Fibroblast of lung (primary cell): ENCODE data around the gene OBSCN. TPM values are rescaled to one million over a fixed set of nuclear protein-coding genes. Genes with fewer than 3 reads are reported as not detected.

Experiments
- DNase-seq, 2 donors: peaks; one replicate each; pipeline versions ENCODE4 v3.0.0 to v3.0.0-alpha.2; 2010; ENCODE audit warnings: low read depth in 2 of 2
- H2AFZ ChIP-seq: 2 replicates; pipeline ENCODE4 v1.5.1; 2012; ENCODE audit warnings: low read length, control low read depth, inconsistent platforms
- H3K27ac ChIP-seq: 2 replicates; pipeline ENCODE4 v1.5.1; 2011; ENCODE audit warnings: low read length, control low read depth; ENCODE audit not compliant: insufficient read depth
- H3K27me3 ChIP-seq: 2 replicates; pipeline ENCODE4 v1.5.1; 2011; ENCODE audit warnings: mild to moderate bottlenecking, low read length; ENCODE audit not compliant: control insufficient read depth, insufficient read depth
- H3K36me3 ChIP-seq: 2 replicates; pipeline ENCODE4 v1.5.1; 2011; ENCODE audit warnings: low read length; ENCODE audit not compliant: control insufficient read depth, insufficient read depth
- H3K4me1 ChIP-seq: 2 replicates; pipeline ENCODE4 v1.5.1; 2011; ENCODE audit warnings: low read length; ENCODE audit not compliant: control insufficient read depth, insufficient read depth; ENCODE audit errors: extremely low read depth
- H3K4me2 ChIP-seq: 2 replicates; pipeline ENCODE4 v1.5.1; 2011; ENCODE audit warnings: low read length, control low read depth; ENCODE audit not compliant: insufficient read depth; ENCODE audit errors: extremely low read depth
- H3K4me3 ChIP-seq, 4 experiments: fragments of 200-600 bp in 1 of 4; sonication (generic) in 1 of 4; replicated peaks in 1 of 4; 2 replicates each; pipeline ENCODE4 v1.5.1; 2011 to 2016; ENCODE audit warnings: low read length in 4 of 4, low read depth in 3 of 4, mild to moderate bottlenecking in 3 of 4, control low read depth in 2 of 4, inconsistent platforms in 1 of 4, mixed read lengths in 1 of 4; ENCODE audit not compliant: insufficient read depth in 1 of 4; ENCODE audit errors: control extremely low read depth in 1 of 4
- H3K79me2 ChIP-seq: 2 replicates; pipeline ENCODE4 v1.5.1; 2012; ENCODE audit warnings: mild to moderate bottlenecking, low read length, inconsistent platforms; ENCODE audit not compliant: control insufficient read depth, insufficient read depth
- H3K9ac ChIP-seq: 2 replicates; pipeline ENCODE4 v1.5.1; 2011; ENCODE audit warnings: mild to moderate bottlenecking, low read length, control low read depth; ENCODE audit not compliant: insufficient read depth
- H3K9me3 ChIP-seq: 2 replicates; pipeline ENCODE4 v1.5.1; 2012; ENCODE audit warnings: low read depth, low read length; ENCODE audit not compliant: control insufficient read depth, insufficient read depth
- H4K20me1 ChIP-seq: 2 replicates; pipeline ENCODE4 v1.5.1; 2011; ENCODE audit warnings: low read length; ENCODE audit not compliant: control insufficient read depth, insufficient read depth; ENCODE audit errors: extremely low read depth
- CTCF ChIP-seq, 2 donors: IDR thresholded peaks in 1 of 2; conservative IDR thresholded peaks in 1 of 2; 1 replicate in 1 of 2; 2 replicates in 1 of 2; pipeline ENCODE4 v1.5.1; 2011 to 2012; ENCODE audit warnings: low read length in 2 of 2, control low read depth in 1 of 2, inconsistent platforms in 1 of 2, low read depth in 1 of 2, mild to moderate bottlenecking in 1 of 2
- EZH2 ChIP-seq: IDR thresholded peaks from 2 replicates; pipeline ENCODE4 v1.5.1; 2012; ENCODE audit warnings: low read length, control low read depth, mild to moderate bottlenecking; ENCODE audit errors: missing control alignments
- polyA plus RNA-seq, 2 donors: library from polyadenylated mRNA; depleted of rRNA in 1 of 2; stranded (reverse) in 1 of 2; unstranded in 1 of 2; fragments of >200 nt; gene quantifications; 2 replicates each; pipeline ENCODE4 v1.2.1, GENCODE V29; 2011 to 2012; ENCODE audit warnings: missing spikeins in 1 of 2
- total RNA-seq: library from RNA; depleted of rRNA; stranded (reverse); fragments of >200 nt; gene quantifications from 2 replicates; pipeline ENCODE4 v1.2.1, GENCODE V29; 2014

OBSCN gene
- total and polyA plus RNA-seq, 2 donors (not counting 1 experiment from before 2014, with no cell fraction given): 0.87 to 16.8 TPM

DNA sequence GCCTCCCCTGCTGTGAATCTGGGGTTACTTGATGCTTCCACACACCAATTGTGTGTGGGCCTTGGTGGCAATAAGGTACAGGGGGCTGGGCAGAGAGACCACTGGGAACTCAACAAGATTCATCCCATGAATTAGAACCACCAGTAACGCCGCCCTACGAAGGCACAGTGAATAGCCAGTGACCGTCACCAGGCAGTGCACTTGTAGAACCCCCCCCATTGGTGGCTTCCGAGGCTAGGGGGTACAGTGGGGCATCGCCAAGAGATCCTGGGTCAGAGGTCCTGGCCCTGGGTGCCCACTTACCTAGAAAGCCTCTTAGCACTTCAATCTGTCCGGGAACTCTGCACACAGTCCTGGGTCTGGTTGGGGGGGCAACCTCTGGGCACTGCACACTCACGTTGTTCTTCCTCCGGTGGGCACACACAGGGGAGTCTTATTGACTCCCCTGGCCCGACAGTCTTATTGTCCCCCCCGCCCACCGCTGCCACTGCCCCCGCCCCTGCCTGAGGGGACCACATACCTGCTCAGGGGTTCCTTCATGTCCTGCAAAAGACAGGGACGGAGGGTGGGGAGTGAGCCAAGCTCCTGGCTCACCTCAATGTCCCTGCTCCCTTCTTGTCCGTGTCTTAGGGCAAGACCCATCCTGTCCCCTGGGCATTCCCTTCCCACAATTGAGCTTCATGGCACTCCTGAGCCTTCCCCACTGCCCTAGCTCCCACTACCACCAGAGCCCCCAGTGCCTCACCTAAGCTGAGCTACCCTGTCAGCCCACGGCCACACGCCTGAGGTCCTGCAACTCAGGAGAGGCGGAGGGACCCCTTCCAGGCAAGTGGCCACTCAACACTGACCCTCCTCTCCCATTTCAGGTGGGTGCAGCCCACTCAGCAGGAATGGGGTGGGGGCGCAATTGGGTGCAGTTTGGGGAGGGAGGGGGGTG lies 201.3 kb downstream of the OBSCN start:
- Histone ChIP-seq H3K27ac (no peak overlapping the region), H3K79me2 (peaks cover 38% of the 10 kb centered on the region), H3K27me3 (no peaks in the 10 kb centered on the region), H3K4me2 (no peak overlapping the region), H3K9ac (no peak overlapping the region), H4K20me1 (no peaks in the 10 kb centered on the region), H2AFZ (no peak overlapping the region), H3K36me3 (peaks cover 7% of the 10 kb centered on the region), H3K9me3 (no peaks in the 10 kb centered on the region), H3K4me3 (no peak overlapping the region), H3K4me1 (peaks cover 9% of the 10 kb centered on the region)
- DNase-seq: no peak
- no peak for TF ChIP-seq EZH2

DNA sequence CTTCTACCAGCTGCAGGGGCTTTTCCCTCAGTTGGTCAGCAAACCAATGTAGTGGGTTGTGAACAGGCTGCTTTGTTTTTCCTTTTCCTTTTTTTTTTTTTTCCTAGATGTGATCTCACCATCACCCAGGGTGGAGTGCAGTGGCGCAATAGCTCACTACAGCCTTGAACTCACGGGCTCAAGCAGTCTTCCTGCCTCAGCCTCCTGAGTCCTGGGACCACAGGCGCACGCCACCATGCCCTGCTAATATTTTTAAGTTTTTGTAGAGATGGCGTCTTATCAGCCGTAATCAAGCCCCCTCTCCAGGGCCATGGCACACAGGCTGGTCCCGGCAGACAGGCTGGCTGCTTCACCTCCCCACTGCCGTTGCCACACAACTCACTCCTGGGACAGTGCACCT lies 202.2 kb downstream of the OBSCN start:
- no peak overlapping the region for H3K9ac ChIP-seq
- H3K9me3 ChIP-seq: no peaks in the 10 kb centered on the region
- H3K79me2 ChIP-seq: peaks cover 29% of the 10 kb centered on the region
- DNase-seq: peak in 1 of 2 donors; percentile 62
- TF ChIP-seq EZH2 (no peak), CTCF (conservative IDR thresholded peaks at IDR 0.05 in 1 of 2, IDR thresholded peaks at IDR 0.05 in 1 of 2; ENCODE audit: low read depth in 1 of 2, low read length in 2 of 2) (no peak)
- no peak overlapping the region for H3K27ac ChIP-seq
- H3K27me3 ChIP-seq: no peaks in the 10 kb centered on the region
- H2AFZ ChIP-seq: no peak overlapping the region
- no peaks in the 10 kb centered on the region for H4K20me1 ChIP-seq
- H3K4me1 ChIP-seq: peaks cover 4% of the 10 kb centered on the region
- H3K4me3 ChIP-seq: no peak overlapping the region
- peaks cover 7% of the 10 kb centered on the region for H3K36me3 ChIP-seq
- no peak overlapping the region for H3K4me2 ChIP-seq

DNA sequence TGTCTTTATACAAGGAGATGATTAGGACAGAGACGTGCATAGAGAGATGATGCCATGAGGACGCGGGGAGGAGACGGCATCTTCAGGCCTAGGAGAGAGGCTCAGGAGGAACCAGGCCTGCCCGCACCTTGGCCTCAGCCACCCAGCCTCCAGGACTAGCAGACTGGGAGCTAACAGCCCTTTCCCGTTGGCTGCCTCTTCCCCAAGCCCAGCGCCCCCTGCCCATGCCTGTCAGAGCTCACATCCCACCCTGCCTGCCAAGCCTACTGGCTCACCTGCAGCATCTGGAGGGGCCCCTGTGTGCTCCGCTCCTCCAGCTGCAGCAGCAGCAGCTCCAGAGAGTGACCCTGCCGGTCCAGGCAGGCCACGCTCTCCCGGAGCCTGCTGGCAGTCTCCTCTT lies 202.8 kb downstream of the OBSCN start:
- Histone ChIP-seq H4K20me1 (no peaks in the 10 kb centered on the region), H2AFZ (no peak overlapping the region), H3K27ac (no peak overlapping the region), H3K9me3 (no peaks in the 10 kb centered on the region), H3K4me2 (no peak overlapping the region), H3K79me2 (peaks cover 23% of the 10 kb centered on the region), H3K36me3 (peaks cover 7% of the 10 kb centered on the region), H3K9ac (no peak overlapping the region), H3K4me1 (peaks cover 4% of the 10 kb centered on the region), H3K27me3 (peaks cover 2% of the 10 kb centered on the region), H3K4me3 (no peak overlapping the region)
- no peak for DNase-seq
- TF ChIP-seq EZH2 (no peak), CTCF (conservative IDR thresholded peaks at IDR 0.05 in 1 of 2, IDR thresholded peaks at IDR 0.05 in 1 of 2; ENCODE audit: low read depth in 1 of 2, low read length in 2 of 2) (no peak)
